Suppressor macrophage (primary cell): ENCODE results near the gene ERVK3-1.
"Not testable (repeated sequence)": the region's sequence is repeated elsewhere in the genome, so short reads cannot be mapped to it uniquely, and the experiment has no call there.

ENCODE experiments used
- DNase-seq, 4 experiments: peaks; one replicate each; pipeline ENCODE4 v3.0.0-alpha.2; 2020 to 2022

ERVK3-1 gene

DNA sequence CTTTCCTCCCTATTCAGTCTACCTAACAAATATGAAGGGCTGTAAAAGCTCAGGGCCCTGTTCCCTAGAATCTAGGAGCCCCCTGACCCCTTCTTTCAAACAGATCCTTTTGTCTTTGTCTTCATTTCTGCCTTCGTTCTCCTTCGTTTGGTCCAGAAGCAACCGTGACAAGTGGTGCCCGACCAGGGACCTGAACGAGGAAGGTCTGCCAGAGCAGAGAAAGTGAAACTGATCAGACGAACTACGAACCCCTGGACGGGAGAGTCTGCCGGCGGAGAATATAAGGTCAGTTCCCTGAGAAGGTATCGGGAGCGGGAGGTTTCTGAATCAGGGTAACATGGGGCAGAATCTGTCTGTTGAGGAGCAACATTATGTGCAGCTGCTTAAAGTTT lies 751 bp downstream of the ERVK3-1 start:
- DNase-seq, result peak in 2 of 4 experiments; percentile 4 to 20

DNA sequence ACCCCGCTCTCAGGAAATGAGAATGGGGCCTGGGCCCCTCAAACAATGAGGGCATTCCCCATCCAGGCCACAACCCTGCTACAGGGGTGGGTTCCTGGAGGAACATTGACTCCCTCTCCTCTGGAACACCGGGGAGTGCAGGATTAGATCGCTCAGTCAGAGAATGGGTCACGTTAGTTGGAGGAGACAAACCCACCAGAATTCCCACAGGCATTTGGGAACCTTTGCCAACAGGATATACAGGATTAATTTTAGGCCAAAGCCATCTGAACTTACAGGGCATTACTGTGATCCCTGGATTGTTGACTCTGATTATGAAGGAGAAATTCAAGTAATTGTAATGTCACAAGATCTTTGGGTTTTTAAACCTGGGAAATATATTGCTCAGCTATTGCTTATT lies 2.6 kb downstream of the ERVK3-1 start:
- DNase-seq, result no peak

DNA sequence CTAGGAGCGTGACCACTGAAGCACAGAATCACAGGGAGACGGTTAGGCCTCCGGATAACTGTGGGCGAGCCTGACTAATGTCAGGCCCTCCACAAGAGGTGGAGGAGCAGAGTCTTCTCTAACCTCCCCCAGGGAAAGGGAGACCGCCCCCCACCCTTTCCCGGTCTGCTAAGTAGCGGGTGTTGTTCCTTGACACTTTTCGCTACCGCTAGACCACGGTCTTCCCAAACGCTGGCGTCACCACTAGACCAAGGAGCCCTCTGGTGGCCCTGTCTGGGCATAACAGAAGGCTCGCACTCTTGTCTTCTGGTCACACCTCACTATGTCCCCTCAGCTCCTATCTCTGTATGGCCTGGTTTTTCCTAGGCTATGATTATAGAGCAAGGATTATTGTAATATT lies 5.5 kb downstream of the ERVK3-1 start:
- not testable (repeated sequence) for DNase-seq

DNA sequence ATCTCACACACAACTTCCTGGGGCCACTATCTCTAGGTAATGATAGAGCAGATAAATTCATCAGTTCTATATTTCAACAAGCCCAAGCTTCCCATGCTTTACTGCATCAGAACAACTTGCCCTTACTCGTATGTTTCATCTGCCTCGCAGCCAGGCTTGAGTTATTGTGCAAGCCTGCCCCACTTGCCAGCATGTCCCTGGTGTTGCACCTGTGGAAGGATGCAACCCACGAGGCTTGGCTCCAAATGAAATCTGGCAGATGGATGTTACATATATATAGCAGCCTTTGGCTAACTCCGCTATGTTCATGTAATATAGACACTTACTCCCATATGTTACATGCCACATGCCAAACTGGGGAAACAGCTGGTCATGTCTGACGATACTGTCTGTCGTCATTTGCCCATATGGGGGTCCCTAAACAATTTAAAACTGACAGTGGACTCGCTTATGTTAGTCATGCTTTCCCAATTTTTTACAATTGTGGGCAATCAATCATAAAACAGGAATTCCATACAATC lies 6.2 kb downstream of the ERVK3-1 start:
- DNase-seq, result no peak

DNA sequence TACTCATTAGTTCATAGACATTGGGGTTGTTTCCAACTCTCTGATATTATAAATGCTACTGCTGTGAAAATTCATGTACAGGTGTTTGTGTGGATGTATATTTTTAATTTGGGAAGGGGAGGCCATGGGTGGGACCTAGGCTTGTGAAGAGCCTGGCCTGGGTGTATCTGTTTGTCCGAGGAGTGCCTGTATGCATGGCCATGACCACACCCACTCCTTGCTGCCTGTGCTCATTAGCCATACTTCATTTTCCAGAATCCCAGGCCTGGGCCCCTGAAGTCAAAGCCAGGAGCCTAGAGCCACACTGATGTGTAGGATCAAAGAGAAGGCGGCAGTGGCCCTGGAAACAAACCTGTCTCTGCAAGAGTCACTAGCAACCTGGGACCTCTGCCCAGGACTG lies 10.4 kb downstream of the ERVK3-1 start:
- no peak for DNase-seq

DNA sequence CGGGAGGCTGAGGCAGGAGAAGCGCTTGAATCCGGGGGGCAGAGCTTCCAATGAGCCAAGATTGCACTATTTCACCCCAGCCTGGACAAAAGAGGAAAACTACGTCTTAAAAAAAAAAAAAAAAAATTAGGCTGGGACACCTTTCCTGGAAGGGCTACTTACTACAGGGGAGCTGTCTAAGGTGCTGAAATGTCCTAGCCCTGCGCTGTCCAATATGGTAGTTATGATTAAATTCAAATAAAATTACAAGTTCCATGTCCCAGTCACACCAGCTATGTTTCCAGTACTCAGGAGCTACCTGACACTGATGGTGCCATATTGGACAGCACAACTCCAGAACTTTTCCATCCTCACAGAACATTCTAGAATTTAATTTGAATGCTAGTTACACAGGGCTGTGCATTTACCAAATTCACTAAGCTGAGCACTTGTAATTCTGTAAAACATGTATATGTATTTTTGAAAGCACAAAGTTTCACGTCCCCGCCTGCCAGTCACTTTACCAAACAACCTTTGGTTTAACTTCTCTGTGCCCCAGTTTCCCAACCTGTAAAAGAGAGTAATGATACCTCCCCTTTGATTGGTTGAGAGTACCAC lies 12.4 kb downstream of the ERVK3-1 start:
- DNase-seq, result peak; percentile 30 to 56 (median 40)

DNA sequence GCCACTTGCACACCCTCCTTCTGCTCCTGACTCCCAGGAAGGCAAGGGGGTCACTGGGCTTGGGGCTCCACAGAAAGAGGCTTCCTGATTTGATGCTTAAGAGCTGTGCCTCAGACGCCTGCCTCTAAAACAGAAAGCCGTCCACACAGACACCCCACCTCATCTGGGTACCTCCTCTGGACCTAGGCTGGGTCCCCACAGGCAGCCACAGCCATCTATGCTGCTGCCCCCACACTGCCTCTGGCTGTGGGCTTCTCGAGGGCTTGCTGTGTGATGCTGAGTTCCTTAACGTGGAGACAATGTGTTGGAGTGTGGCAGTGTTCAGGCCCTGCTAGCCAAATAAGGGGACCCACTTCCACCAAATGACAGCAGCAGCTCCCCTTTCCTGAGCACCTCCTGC lies 13.1 kb downstream of the ERVK3-1 start:
- DNase-seq, result no peak

DNA sequence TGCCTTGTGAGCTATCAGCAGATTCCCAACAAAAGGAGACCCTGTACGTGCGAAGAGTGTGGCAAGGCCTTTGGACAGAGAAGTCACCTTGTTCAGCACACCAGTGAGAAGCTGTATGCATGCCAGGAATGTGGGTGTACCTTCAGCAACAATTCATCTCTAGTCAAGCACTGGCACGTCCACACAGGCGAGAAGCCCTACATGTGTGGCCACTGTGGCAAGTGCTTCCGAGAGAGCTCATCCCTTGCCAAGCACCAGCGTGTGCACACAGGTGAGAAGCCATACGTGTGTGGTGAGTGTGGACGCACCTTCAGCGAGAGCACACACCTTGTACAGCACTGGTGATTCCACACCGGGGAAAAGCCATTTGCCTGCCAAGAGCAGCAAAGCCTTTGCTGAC lies 14.1 kb downstream of the ERVK3-1 start:
- no peak for DNase-seq

DNA sequence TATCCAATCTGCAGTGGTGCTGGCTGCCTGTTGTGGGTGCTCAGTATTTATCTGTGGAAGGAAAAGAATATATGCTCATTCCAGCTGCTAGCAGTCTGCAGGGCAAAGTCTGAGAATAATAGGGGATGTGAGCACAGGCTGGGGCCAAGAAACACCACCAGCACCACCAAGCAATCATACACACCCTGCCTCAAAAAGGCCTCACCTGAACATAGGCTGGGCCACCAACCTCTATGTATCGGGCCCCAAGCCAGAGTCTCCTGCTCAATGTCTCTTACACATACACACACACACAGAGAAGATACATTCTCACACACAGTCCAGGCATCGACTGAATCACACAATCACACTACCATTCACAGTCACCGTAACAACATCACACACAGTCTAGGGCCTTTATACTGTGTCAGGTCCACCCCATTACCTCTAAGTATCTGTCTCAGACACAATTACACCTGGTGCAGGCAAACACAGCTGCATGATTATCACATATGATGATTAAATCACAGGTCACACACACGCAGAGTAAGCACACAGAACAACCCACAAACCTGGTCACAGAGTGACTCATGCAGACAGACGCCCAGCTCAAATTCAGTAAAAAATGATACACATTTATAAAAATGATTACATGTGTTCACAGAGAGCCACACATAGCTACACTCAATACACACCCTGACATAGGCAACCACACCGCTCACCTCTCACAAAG lies 20.3 kb downstream of the ERVK3-1 start:
- no peak for DNase-seq

DNA sequence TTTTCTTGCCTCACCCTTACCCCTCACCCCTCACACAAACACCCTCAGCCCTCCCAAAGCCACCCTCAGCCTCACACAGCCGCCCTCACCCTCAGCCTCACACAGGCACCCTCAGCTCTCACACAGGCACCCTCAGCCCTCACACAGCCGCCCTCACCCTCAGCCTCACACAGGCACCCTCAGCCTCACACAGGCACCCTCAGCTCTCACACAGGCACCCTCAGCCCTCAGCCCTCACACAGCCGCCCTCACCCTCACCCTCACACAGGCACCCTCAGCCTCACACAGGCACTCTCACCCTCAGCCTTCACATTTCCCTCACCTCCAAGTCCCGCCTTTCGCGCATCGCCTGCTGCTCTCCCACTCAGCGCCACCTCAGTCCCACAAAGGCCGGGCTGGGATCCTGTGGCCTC lies 21.3 kb downstream of the ERVK3-1 start:
- no peak for DNase-seq

DNA sequence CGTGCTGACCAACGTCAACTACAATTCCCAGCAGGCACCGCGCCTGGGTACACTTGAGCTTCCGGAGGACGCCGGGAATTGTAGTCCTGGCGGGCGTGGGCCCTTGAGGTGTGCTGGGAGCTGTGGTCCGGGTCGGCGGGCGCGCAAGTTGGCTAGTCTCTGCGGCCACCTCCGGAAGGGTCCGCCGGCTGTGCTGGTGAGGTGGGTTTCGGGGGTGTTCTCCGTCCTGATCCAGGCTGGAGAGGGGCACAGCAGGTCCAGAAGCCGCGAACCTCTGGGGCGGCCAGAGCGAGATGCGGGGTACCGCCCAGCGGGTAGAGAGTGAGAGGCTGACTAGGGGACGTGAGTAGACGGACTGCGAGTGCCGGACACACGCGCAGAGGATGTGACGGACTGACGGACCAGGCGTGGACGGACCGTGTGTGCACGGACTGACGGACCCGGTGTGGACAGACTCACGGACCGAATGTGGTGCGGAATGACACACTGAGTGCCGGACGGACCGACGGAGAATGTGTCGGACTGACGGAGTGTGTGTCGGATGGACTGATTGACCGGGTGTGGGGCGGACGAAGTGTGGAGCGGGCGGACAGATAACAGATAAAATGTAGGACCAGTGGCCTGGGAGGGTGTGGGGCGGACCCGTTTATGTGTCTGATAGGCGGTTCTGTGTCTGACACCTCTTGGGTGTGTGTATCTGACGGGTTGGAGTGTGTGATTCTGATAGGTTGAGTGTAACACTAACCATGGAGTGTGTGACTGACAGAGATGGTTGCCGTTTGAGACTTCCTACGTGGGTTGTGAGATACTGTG lies 21.9 kb downstream of the ERVK3-1 start, which contains the start of gene ZSCAN22:
Gene ZSCAN22 (plus strand): TSS at position 81 of the 813 bp plus-strand sequence. CDS start 7,809 bp downstream, outside the sequence.
- DNase-seq, result peak; percentile 96 to 98 (median 98)

DNA sequence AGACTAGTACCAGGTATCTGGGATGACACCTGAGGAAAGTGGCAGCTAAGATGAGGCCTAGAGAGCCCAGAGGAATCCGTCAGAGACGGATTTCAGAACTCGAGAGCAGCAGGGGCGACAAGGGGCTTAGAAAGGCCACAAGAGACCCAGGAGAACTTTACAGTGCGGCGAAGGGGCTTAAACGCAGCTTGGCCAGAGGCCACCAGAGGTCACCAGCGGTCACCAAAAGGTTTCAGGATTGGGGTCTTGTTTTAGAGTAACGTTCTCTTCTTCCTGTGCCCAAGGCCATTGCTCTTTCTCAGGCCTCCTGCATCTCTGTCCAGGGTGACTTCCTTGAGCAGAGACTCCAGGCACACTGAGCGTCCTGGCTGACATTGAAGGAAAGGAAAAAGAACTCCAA lies 23.8 kb downstream of the ERVK3-1 start:
- DNase-seq, result peak; percentile 29 to 49 (median 36)

DNA sequence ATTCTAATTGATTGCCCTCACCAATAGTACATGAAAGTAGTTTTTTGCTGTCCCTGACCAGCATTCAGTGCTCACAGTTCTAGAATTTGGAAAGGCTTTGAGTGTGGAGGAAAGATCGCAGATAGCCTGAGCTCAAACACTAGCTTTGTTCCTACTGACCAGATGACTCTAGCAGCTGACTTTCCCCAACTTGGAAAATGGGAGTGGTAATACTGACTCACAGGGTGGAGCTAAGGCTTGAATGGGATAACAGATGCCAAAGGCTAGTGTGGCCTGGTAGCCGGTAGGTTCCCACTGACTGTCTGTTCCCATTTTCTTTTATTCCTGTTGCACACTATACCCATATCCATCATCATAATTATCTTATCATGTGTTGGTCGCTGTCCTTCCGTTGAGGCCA lies 25.3 kb downstream of the ERVK3-1 start:
- DNase-seq, result peak in 2 of 4 experiments; percentile 13 to 14

DNA sequence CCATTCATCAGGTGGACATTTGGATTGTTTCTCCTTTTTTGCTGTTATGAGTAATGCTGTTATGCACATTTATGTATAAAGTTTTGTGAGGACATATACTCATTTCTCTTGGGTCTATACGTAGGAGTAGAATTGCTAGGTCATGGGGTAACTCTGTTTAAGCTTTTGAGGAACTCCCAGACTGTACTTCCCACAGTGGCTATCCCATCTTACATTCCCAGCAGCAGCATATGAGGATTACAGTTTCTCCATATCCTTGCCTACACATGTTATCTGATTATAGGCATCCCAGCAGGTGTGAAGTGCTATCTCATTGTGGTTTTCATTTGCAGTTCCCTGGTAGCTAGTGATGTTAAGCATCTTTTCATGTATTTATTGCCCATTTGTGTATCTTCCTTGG lies 27.5 kb downstream of the ERVK3-1 start:
- peak; percentile 15 to 63 (median 42) for DNase-seq

DNA sequence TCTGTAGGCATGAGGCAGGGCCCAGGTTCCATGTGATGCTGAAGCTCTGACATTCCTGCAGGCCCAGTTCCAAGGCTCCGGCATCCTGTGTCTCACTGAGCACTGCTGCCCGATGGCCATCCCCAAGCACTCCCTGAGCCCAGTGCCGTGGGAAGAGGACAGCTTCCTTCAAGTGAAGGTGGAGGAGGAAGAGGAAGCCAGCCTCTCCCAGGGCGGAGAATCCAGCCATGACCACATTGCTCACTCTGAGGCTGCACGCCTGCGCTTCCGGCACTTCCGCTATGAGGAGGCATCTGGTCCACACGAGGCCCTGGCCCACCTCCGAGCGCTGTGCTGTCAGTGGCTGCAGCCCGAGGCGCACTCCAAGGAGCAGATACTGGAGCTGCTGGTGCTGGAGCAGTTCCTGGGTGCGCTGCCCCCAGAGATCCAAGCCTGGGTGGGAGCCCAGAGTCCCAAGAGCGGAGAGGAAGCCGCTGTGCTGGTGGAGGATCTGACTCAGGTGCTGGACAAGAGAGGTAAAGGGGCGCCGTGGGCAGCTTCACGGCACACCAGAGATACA lies 29.6 kb downstream of the ERVK3-1 start:
- DNase-seq, result no peak

DNA sequence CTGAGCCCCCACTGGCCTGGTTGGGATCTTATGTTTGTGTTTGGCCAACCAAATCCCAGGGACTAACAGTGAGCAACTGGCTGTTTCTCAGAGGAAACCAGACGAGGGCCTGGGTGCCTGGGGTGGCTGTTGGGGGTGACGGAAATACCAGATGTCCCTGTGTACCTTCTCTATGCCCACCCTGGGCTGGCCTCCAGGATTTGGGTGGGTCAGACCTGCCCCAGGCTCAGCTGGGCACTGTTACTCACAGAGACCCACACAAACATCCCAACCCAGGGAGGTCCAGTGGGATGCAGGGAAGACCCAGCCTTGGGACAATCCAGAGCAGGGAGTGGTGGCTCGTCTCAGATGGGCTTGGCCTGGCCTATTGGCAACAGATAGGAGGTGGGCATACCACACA lies 30.5 kb downstream of the ERVK3-1 start:
- DNase-seq, result no peak

DNA sequence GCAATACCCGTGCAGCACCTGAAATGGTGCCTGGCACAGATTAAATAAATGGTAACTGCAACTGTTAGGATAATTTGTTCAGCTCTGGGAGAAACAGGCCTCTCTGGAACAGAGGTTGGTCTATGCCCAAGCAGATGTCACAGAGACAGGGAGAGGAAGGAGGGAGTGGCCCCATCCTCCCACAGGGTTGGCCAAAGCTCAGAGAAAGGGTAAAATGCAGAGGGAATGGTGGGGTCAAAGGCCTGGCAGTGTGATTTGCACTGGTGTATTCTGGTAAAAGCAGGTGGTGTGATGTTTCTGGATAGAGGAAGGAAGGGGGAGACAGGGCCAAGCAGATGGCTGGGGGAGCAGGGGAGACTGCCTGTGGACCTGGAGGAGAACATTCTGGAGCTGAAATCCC lies 31.0 kb downstream of the ERVK3-1 start:
- DNase-seq, result no peak

DNA sequence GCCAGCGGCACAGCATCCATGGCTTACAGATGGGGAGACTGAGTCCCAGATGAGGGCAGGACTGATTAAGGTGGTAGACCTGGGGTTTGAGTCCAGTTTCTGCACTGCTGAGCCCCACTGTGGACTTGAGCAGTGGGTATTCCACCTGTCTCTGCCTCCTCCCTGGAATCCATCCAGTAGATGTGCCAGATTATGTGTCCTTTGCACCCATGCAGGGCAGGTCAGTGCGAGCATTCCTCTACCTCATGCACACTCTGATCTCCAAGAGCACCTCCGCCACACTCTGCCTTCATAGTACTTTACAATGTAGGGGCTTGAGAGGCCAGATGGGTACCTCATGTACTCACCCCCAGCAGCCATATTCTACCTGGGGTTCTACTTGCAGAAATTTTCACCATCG lies 31.6 kb downstream of the ERVK3-1 start:
- no peak for DNase-seq

DNA sequence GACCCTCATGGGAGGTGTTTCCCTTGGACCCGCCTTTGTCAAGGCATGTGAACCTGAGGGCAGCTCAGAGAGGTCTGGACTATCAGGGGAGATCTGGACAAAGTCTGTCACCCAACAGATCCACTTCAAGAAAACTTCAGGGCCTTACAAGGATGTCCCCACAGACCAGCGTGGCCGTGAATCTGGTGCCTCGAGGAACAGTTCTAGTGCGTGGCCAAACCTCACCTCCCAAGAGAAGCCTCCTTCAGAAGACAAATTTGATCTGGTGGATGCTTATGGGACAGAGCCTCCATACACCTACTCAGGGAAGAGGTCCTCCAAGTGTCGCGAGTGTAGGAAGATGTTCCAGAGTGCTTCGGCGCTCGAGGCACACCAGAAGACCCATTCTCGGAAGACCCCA lies 33.2 kb downstream of the ERVK3-1 start:
- no peak for DNase-seq

DNA sequence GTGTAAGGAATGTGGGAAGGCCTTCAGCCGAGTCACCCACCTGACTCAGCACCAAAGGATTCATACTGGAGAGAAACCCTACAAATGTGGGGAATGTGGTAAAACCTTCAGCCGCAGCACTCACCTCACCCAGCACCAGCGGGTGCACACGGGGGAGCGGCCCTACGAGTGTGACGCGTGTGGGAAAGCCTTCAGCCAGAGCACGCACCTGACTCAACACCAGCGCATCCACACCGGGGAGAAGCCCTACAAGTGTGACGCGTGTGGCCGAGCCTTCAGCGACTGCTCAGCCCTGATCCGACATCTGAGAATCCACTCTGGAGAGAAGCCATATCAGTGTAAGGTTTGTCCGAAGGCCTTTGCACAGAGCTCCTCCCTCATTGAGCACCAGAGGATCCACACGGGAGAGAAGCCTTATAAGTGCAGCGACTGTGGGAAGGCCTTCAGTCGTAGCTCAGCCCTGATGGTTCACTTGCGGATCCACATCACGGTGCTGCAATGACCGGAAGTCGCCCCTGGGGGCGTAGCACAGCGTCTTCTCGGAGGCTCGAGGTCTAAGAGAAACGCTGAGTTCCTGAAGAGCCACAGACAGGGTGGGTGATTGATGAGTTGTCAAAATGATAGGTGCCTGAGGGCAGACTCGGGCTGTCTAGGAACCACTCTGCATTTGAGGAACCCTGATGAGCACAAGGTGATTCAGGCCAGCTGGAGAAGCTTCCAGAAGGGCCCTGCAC lies 33.8 kb downstream of the ERVK3-1 start:
- DNase-seq, result no peak

DNA sequence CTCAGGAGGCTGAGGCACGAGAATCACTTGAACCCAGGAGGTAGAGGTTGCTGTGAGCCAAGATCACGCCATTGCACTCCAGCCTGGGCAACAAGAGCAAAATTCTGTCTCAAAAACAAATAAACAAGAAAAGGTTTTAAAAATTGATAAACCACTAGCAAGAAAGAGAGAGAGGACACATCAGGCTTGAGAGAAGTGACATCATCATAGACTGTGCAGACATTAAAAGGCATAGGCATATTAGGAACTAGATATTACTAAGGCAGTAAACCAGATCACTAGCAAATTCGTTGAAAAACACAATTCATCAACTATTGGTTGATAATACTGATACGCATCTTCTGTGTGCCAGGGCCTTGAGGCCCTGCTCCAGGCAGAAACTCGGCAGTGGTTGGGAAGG lies 40.4 kb downstream of the ERVK3-1 start:
- DNase-seq, result no peak
